ENCODE results near the gene GFI1B.

- TF ChIP-seq CTCF (conservative IDR thresholded peaks at IDR 0.05; ENCODE audit: low read depth, low read length) (no peak), MAFK (IDR thresholded peaks at IDR 0.05; ENCODE audit: low read depth, low read length) (no peak), RAD21 (IDR thresholded peaks at IDR 0.05; ENCODE audit: low read length) (no peak), BHLHE40 (IDR thresholded peaks at IDR 0.05; ENCODE audit: low read depth, low read length) (no peak)
Observed at GRCh38 chr9:133009906-133010582, 31.6 kb downstream of the GFI1B start.

All from IMR-90 (cell line).